PC-9 (cell line): Measurements from ENCODE around the gene CACNA2D4. TPM values are rescaled to one million over a fixed set of nuclear protein-coding genes. Genes with fewer than 3 reads are reported as not detected.

Experiments
- BruUV-seq: library from RNA; stranded (reverse); fragments of 400-500 nt; replicated peaks from 2 replicates; lab custom pipeline; 2021; lab: Mats Ljungman, UMichigan
- CTCF ChIA-PET: fragments of 300-600 bp; sonication (Branson Sonifier 250); formaldehyde crosslinking; loops from one replicate; lab custom pipeline; 2022; ENCODE audit warnings: antibody characterized with exemption; lab: Charles Lee
- POLR2A ChIA-PET: fragments of 300-600 bp; sonication (Branson Sonifier 250); formaldehyde crosslinking; loops from one replicate; lab custom pipeline; 2022; ENCODE audit warnings: antibody characterized with exemption; ENCODE audit not compliant: unreplicated experiment; lab: Charles Lee
- DNase-seq, 2 experiments: peaks; one replicate each; pipeline versions ENCODE4 v3.0.0 to v3.0.0-alpha.2; 2015 to 2022; ENCODE audit warnings: mixed read lengths in 1 of 2
- H2AFZ ChIP-seq: fragments of 200-600 bp; sonication (generic); 2 replicates; pipeline ENCODE4 v1.8.1; 2017; ENCODE audit warnings: antibody characterized with exemption
- H3F3A ChIP-seq: fragments of 200-600 bp; sonication (generic); 2 replicates; pipeline ENCODE4 v1.8.1; 2017; ENCODE audit warnings: antibody characterized with exemption, mild to moderate bottlenecking, low read depth; ENCODE audit not compliant: insufficient read depth
- H3K27ac ChIP-seq: fragments of 200-600 bp; sonication (generic); 2 replicates; pipeline ENCODE4 v1.6.1; 2016; ENCODE audit warnings: mixed run types
- H3K27me3 ChIP-seq: fragments of 200-600 bp; sonication (generic); 2 replicates; pipeline ENCODE4 v1.6.1; 2016; ENCODE audit warnings: low read depth, mixed run types; ENCODE audit not compliant: insufficient read depth
- H3K36me3 ChIP-seq: fragments of 200-600 bp; sonication (generic); 2 replicates; pipeline ENCODE4 v1.6.1; 2016; ENCODE audit warnings: low read depth, mixed run types
- H3K4me1 ChIP-seq: fragments of 200-600 bp; sonication (generic); replicated peaks from 2 replicates; pipeline ENCODE4 v1.6.1; 2016; ENCODE audit warnings: mixed run types; ENCODE audit not compliant: insufficient read depth
- H3K4me2 ChIP-seq: fragments of 200-600 bp; sonication (generic); 2 replicates; pipeline ENCODE4 v1.6.1; 2017; ENCODE audit warnings: mixed run types
- H3K4me3 ChIP-seq: fragments of 200-600 bp; sonication (generic); 2 replicates; pipeline ENCODE4 v1.6.1; 2016; ENCODE audit warnings: mixed run types
- H3K79me2 ChIP-seq: fragments of 200-600 bp; sonication (generic); 2 replicates; pipeline ENCODE4 v1.6.1; 2017; ENCODE audit warnings: low read depth, mixed run types
- H3K9me2 ChIP-seq: fragments of 200-600 bp; sonication (generic); 2 replicates; pipeline ENCODE4 v1.8.1; 2017; ENCODE audit warnings: mild to moderate bottlenecking; ENCODE audit not compliant: insufficient read depth
- H3K9me3 ChIP-seq: fragments of 200-600 bp; sonication (generic); 2 replicates; pipeline ENCODE4 v1.8.1; 2016; ENCODE audit warnings: low read depth; ENCODE audit not compliant: insufficient read depth
- H4K20me1 ChIP-seq: fragments of 200-600 bp; sonication (generic); 2 replicates; pipeline ENCODE4 v1.8.1; 2017; ENCODE audit not compliant: insufficient read depth
- CTCF ChIP-seq: fragments of 200-600 bp; sonication (generic); conservative IDR thresholded peaks from 2 replicates; pipeline ENCODE4 v1.6.1; 2017; ENCODE audit warnings: mixed run types, antibody characterized with exemption, mild to moderate bottlenecking, moderate library complexity
- EZH2 ChIP-seq: fragments of 200-600 bp; sonication (generic); IDR thresholded peaks from 2 replicates; pipeline ENCODE4 v1.8.0; 2017; ENCODE audit warnings: antibody characterized with exemption, low read depth
- intact Hi-C: fragments of 100-400 bp; cut with micrococcal nuclease; formaldehyde crosslinking; loops from one replicate; pipeline ENCODE4 v1.10.0; 2022; ENCODE audit not compliant: unreplicated experiment
- total RNA-seq: library from RNA; stranded (reverse); gene quantifications from 2 replicates; pipeline ENCODE4 v1.2.3, GENCODE V29; 2021

Gene CACNA2D4
- total RNA-seq, 1 experiment from 2014 or later: not detected

GRCh38 chr12:1859643-1860042 is 58.8 kb downstream of the CACNA2D4 start:
- ChIA-PET POLR2A (no interaction called here), CTCF (no interaction called here)
- peak in 1 of 2 experiments; percentile 60 for DNase-seq
- H3K79me2 ChIP-seq: no peaks in the 10 kb centered on the region
- no TSS peak for BruUV-seq
- H2AFZ ChIP-seq: no peak overlapping the region
- H3K9me2 ChIP-seq: no peaks in the 10 kb centered on the region
- no peaks in the 10 kb centered on the region for H3K36me3 ChIP-seq
- H3K4me1 ChIP-seq: no peaks in the 10 kb centered on the region
- H3K27ac ChIP-seq: no peak overlapping the region
- no peak overlapping the region for H3K4me3 ChIP-seq
- TF ChIP-seq EZH2: no peak
- no peak for TF ChIP-seq CTCF
- no peaks in the 10 kb centered on the region for H3K9me3 ChIP-seq
- no peak overlapping the region for H3K4me2 ChIP-seq
- H3F3A ChIP-seq: no peaks in the 10 kb centered on the region
- H3K27me3 ChIP-seq: peaks cover 100% of the 10 kb centered on the region
- intact Hi-C loops: no loop called here
- H4K20me1 ChIP-seq: no peaks in the 10 kb centered on the region

GRCh38 chr12:1858456-1858855 is 60.0 kb downstream of the CACNA2D4 start:
- no TSS peak for BruUV-seq
- Histone ChIP-seq H3K4me3 (no peak overlapping the region), H3K79me2 (no peaks in the 10 kb centered on the region), H3K4me1 (no peaks in the 10 kb centered on the region), H3K27me3 (peaks cover 100% of the 10 kb centered on the region), H3K36me3 (no peaks in the 10 kb centered on the region), H4K20me1 (no peaks in the 10 kb centered on the region), H3K27ac (no peak overlapping the region), H3F3A (no peaks in the 10 kb centered on the region), H3K9me3 (no peaks in the 10 kb centered on the region), H3K4me2 (no peak overlapping the region), H2AFZ (no peak overlapping the region), H3K9me2 (no peaks in the 10 kb centered on the region)
- TF ChIP-seq CTCF (no peak), EZH2 (no peak)
- CTCF ChIA-PET: no interaction called here
- POLR2A ChIA-PET: no interaction called here
- DNase-seq: no peak
- intact Hi-C loops: no loop called here

- no peak overlapping the region for H3K4me3 ChIP-seq
- ChIA-PET POLR2A (no interaction called here), CTCF (no interaction called here)
- H3F3A ChIP-seq: no peaks in the 10 kb centered on the region
- H3K4me1 ChIP-seq: no peaks in the 10 kb centered on the region
- no TSS peak for BruUV-seq
- H4K20me1 ChIP-seq: no peaks in the 10 kb centered on the region
- H3K4me2 ChIP-seq: no peak overlapping the region
- H3K79me2 ChIP-seq: no peaks in the 10 kb centered on the region
- H2AFZ ChIP-seq: no peak overlapping the region
- no peaks in the 10 kb centered on the region for H3K9me3 ChIP-seq
- intact Hi-C loops: no loop called here
- TF ChIP-seq EZH2 (no peak), CTCF (no peak)
- no peaks in the 10 kb centered on the region for H3K9me2 ChIP-seq
- DNase-seq: no peak
- no peaks in the 10 kb centered on the region for H3K36me3 ChIP-seq
- H3K27me3 ChIP-seq: peaks cover 100% of the 10 kb centered on the region
- H3K27ac ChIP-seq: no peak overlapping the region
Observed at GRCh38 chr12:1857821-1858220, 60.6 kb downstream of the CACNA2D4 start.
